Sigmoid colon (tissue), 7 donors: ENCODE measurements around the gene TUBGCP2. TPM values are rescaled to one million over a fixed set of nuclear protein-coding genes. Genes with fewer than 3 reads are reported as not detected.

Experiments used
- DNase-seq: peaks from one replicate; pipeline ENCODE4 v3.0.0-alpha.2; 2019
- H3K27ac ChIP-seq, 4 donors: fragments of 200-600 bp; sonication (generic); one replicate each; pipeline ENCODE4 v1.5.1; 2016 to 2019; ENCODE audit warnings: mild to moderate bottlenecking in 1 of 4
- H3K27me3 ChIP-seq, 3 donors: fragments of 200-600 bp; sonication (generic); one replicate each; pipeline ENCODE4 v1.5.1; 2019; ENCODE audit warnings: mild to moderate bottlenecking in 1 of 3
- H3K36me3 ChIP-seq, 4 donors: fragments of 200-600 bp; sonication (generic); one replicate each; pipeline ENCODE4 v1.5.1; 2016 to 2019
- H3K4me1 ChIP-seq, 4 donors: fragments of 200-600 bp; sonication (generic); one replicate each; pipeline ENCODE4 v1.5.1; 2017 to 2019
- H3K4me3 ChIP-seq, 4 donors: fragments of 200-600 bp; sonication (generic); one replicate each; pipeline ENCODE4 v1.5.1; 2017 to 2019; ENCODE audit warnings: mild to moderate bottlenecking in 2 of 4, moderate library complexity in 1 of 4
- H3K9me3 ChIP-seq, 4 donors: fragments of 200-600 bp in 3 of 4; sonication (generic) in 3 of 4; one replicate each; pipeline versions ENCODE4 v1.5.1 to v1.6.1; 2013 to 2019
- CTCF ChIP-seq, 4 experiments: fragments of 450-650 bp in 3 of 4; fragments of 200-600 bp in 1 of 4; IDR thresholded peaks; one replicate each; pipeline ENCODE4 v1.5.1; 2016 to 2019; ENCODE audit warnings: antibody characterized with exemption in 4 of 4, mild to moderate bottlenecking in 3 of 4, moderate library complexity in 2 of 4
- EP300 ChIP-seq, 4 donors: sonication (generic); formaldehyde crosslinking; IDR thresholded peaks; one replicate each; pipeline ENCODE4 v1.6.1; 2017; ENCODE audit warnings: antibody characterized with exemption in 4 of 4
- POLR2A ChIP-seq, 2 donors: fragments of 450-650 bp; IDR thresholded peaks; one replicate each; pipeline ENCODE4 v1.6.1; 2016; ENCODE audit warnings: antibody characterized with exemption in 2 of 2, mild to moderate bottlenecking in 2 of 2, moderate library complexity in 2 of 2
- POLR2AphosphoS5 ChIP-seq, 4 donors: sonication (generic); formaldehyde crosslinking; IDR thresholded peaks; one replicate each; pipeline ENCODE4 v1.6.1; 2017; ENCODE audit warnings: antibody characterized with exemption in 4 of 4
- WGBS, 2 donors: extraction: QIAGEN DNeasy Blood & Tissue Kit; methylation state at CpG; one replicate each; pipeline ENCODE4 v1.1.7; 2013; 5-methylcytosine and 5-hydroxymethylcytosine counted together
- intact Hi-C: fragments of 100-400 bp; cut with DNase I; formaldehyde crosslinking; loops from one replicate; pipeline ENCODE4 v1.15.1; 2023
- polyA plus RNA-seq, 3 donors: library from polyadenylated mRNA; stranded (reverse); fragments of 200-250 nt; gene quantifications; one replicate each; pipeline ENCODE4 v1.2.3, GENCODE V29; 2013
- total RNA-seq, 4 donors: library from RNA; depleted of rRNA; stranded (reverse); fragments of >200 nt; gene quantifications; one replicate each; pipeline ENCODE4 v1.1.0, GENCODE V29; 2016
- donor health status: healthy with polysubstance abuse.
- donor health status: Bipolar disorder and iron deficiency.
- donor health status: healthy.

TUBGCP2 gene
- total and polyA plus RNA-seq, 7 donors, result 13.8 to 51.1 (median 27.2) TPM

DNA sequence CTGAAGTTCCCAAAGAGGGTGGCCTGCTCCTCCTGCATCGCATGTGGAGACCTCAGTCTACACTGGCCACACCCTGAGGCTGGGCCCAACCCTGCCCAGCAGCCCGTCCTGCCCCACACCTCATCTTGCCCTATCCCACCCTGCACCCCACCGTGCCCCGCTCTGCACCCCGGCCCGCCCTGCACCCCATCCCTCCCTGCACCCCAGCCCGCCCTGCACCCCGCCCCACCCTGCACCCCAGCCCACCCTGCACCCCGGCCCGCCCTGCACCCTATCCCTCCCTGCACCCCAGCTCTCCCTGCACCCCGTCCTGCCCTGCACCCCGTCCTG lies 56.5 kb downstream of the TUBGCP2 start:
- Histone ChIP-seq H3K36me3 (no peaks in the 10 kb centered on the region), H3K4me1 (peaks cover 0 to 1% (median under 1%) of the 10 kb centered on the region in 4 donors), H3K27me3 (peaks cover 0 to 47% (median 19%) of the 10 kb centered on the region in 3 donors), H3K27ac (no peak overlapping the region), H3K9me3 (no peaks in the 10 kb centered on the region), H3K4me3 (no peak overlapping the region)
- no peak for DNase-seq
- WGBS, 2 donors, result 66 to 85% methylated on average over 12 of the region's 12 CpGs
- intact Hi-C loops, result no loop called here
- TF ChIP-seq EP300 (IDR thresholded peaks at IDR 0.05) (no peak), POLR2AphosphoS5 (IDR thresholded peaks at IDR 0.05) (no peak), POLR2A (IDR thresholded peaks at IDR 0.05) (no peak), CTCF (IDR thresholded peaks at IDR 0.05) (no peak)

DNA sequence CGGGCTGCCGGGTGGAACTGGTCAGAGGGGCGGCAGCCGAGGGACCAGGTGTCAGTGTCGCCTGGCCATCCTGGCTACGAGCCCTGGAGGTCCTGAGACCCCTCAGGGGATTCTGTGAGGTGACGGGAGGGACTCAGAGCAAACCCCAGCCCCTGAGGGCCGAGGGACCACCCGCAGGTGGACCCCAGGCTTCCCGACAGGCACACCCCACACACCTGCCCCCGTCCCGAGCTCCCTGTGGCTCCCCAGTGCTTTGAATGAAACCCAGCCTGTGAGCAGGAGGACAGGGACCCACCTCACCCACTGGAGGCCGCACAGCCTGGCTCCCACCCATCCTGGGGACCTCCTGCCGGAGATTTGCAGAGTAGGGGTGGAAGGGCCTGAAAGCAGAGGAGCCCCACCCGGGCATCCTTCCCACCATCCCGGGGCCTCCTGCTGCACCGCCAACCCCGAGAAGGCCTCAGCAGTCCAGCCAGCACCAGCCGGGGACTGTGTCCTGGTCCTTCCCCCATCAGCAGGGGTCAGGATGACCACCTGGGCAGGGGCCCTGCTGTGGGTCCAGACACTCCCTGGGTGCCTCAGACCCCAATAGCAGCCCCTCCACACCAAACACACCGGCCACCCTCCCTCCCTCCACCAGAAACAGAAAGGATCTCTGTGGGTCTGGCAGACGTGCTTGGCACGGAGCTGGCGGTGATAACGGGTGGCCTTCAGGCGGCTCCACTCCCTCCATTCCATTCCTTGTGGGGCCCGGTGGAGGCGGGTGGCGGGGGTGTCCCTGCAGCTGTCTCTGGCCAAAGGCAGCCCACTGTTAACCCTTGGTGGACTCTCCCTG lies 57.1 kb downstream of the TUBGCP2 start:
- no peak for DNase-seq
- WGBS, 2 donors, result 52 to 75% methylated on average over 28 of the region's 28 CpGs
- H3K4me3 ChIP-seq, result no peak overlapping the region
- no peak for TF ChIP-seq POLR2A (IDR thresholded peaks at IDR 0.05)
- no peaks in the 10 kb centered on the region for H3K36me3 ChIP-seq
- intact Hi-C loops, result no loop called here
- H3K4me1 ChIP-seq, result no peaks in the 10 kb centered on the region
- peaks cover 0 to 51% (median 24%) of the 10 kb centered on the region in 3 donors for H3K27me3 ChIP-seq
- no peak overlapping the region for H3K27ac ChIP-seq
- no peaks in the 10 kb centered on the region for H3K9me3 ChIP-seq

DNA sequence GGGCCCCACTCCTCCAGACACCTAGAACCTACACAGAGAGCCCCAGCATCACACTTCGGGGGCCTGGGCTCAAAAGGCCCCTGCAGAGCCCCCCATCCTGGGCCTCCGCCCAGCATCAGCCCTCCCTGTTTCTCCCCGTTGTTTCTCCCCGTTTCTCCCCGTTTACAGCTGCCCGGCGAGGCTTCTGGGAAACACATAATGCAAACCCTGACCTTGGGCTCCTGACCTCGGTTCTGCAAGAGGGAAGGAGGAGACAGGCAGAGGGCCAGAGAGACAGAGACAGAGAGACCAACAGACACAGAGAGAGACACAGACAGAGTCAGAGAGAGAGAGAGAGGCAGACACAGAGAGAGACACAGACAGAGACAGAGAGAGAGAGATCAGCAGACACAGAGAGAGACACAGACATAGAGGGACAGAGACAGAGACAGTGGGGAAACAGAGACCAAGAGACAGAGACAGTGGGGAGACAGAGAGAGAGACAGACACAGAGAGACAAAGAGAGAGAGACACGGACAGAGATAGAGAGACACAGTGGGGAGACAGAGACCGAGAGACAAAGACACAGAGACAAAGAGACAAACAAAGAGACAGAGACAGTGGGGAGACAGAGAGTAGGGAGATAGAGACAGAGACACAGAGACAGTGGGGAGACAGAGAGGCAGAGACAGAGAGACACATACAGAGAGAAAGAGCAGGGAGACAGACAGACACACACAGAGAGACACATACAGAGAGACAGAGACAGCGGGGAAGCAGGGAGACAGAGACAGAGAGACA lies 58.5 kb downstream of the TUBGCP2 start:
- H3K36me3 ChIP-seq, result no peaks in the 10 kb centered on the region
- DNase-seq, result no peak
- TF ChIP-seq POLR2AphosphoS5 (IDR thresholded peaks at IDR 0.05), result no peak
- no peak for TF ChIP-seq POLR2A (IDR thresholded peaks at IDR 0.05)
- no peak for TF ChIP-seq CTCF (IDR thresholded peaks at IDR 0.05)
- TF ChIP-seq EP300 (IDR thresholded peaks at IDR 0.05), result no peak
- intact Hi-C loops, result no loop called here
- peaks cover 0 to 65% (median 38%) of the 10 kb centered on the region in 3 donors for H3K27me3 ChIP-seq
- WGBS, 2 donors, result 38 to 67% methylated on average over 11 of the region's 11 CpGs
- H3K9me3 ChIP-seq, result no peaks in the 10 kb centered on the region
- no peaks in the 10 kb centered on the region for H3K4me1 ChIP-seq
- H3K27ac ChIP-seq, result no peak overlapping the region
- H3K4me3 ChIP-seq, result no peak overlapping the region

- H3K27ac ChIP-seq, result no peak overlapping the region
- no peaks in the 10 kb centered on the region for H3K9me3 ChIP-seq
- TF ChIP-seq CTCF (IDR thresholded peaks at IDR 0.05), result no peak
- no peak for TF ChIP-seq EP300 (IDR thresholded peaks at IDR 0.05)
- TF ChIP-seq POLR2A (IDR thresholded peaks at IDR 0.05), result no peak
- TF ChIP-seq POLR2AphosphoS5 (IDR thresholded peaks at IDR 0.05), result no peak
- no peak overlapping the region for H3K4me3 ChIP-seq
- H3K27me3 ChIP-seq, result peaks cover 0 to 72% (median 38%) of the 10 kb centered on the region in 3 donors
- intact Hi-C loops, result no loop called here
- no peak for DNase-seq
- 63 to 72% methylated on average over 21 of the region's 21 CpGs for WGBS, 2 donors
- H3K36me3 ChIP-seq, result no peaks in the 10 kb centered on the region
- no peaks in the 10 kb centered on the region for H3K4me1 ChIP-seq
These were observed 59.4 kb downstream of the TUBGCP2 start for GRCh38 chr10:133249094-133249780.

- 91 to 92% methylated on average over 12 of the region's 12 CpGs for WGBS, 2 donors
- peaks cover 0 to 78% (median 38%) of the 10 kb centered on the region in 3 donors for H3K27me3 ChIP-seq
- DNase-seq, result no peak
- no peaks in the 10 kb centered on the region for H3K4me1 ChIP-seq
- H3K9me3 ChIP-seq, result no peaks in the 10 kb centered on the region
- no peak overlapping the region for H3K27ac ChIP-seq
- TF ChIP-seq POLR2AphosphoS5 (IDR thresholded peaks at IDR 0.05) (no peak), CTCF (IDR thresholded peaks at IDR 0.05) (no peak), EP300 (IDR thresholded peaks at IDR 0.05) (no peak), POLR2A (IDR thresholded peaks at IDR 0.05) (no peak)
- H3K4me3 ChIP-seq, result no peak overlapping the region
- intact Hi-C loops, result no loop called here
- H3K36me3 ChIP-seq, result no peaks in the 10 kb centered on the region
These were observed 60.3 kb downstream of the TUBGCP2 start for GRCh38 chr10:133248334-133248715.
